Fibroblast of pulmonary artery (primary cell): Measurements from ENCODE around the gene FEM1B.
"Not testable (repeated sequence)": the region's sequence is repeated elsewhere in the genome, so short reads cannot be mapped to it uniquely, and the experiment has no call there.

Experiments
- DNase-seq: peaks from one replicate; pipeline ENCODE4 v3.0.0-alpha.2; 2010; ENCODE audit warnings: low read depth
- H3K4me3 ChIP-seq: replicated peaks from 2 replicates; pipeline ENCODE4 v1.5.1; 2011; ENCODE audit warnings: low read depth, mild to moderate bottlenecking, control low read depth, low read length, moderate library complexity
- CTCF ChIP-seq: IDR thresholded peaks from 2 replicates; pipeline ENCODE4 v1.5.1; 2011; ENCODE audit warnings: mild to moderate bottlenecking, control low read depth, low read length, inconsistent platforms; ENCODE audit errors: missing control alignments

FEM1B gene

DNA sequence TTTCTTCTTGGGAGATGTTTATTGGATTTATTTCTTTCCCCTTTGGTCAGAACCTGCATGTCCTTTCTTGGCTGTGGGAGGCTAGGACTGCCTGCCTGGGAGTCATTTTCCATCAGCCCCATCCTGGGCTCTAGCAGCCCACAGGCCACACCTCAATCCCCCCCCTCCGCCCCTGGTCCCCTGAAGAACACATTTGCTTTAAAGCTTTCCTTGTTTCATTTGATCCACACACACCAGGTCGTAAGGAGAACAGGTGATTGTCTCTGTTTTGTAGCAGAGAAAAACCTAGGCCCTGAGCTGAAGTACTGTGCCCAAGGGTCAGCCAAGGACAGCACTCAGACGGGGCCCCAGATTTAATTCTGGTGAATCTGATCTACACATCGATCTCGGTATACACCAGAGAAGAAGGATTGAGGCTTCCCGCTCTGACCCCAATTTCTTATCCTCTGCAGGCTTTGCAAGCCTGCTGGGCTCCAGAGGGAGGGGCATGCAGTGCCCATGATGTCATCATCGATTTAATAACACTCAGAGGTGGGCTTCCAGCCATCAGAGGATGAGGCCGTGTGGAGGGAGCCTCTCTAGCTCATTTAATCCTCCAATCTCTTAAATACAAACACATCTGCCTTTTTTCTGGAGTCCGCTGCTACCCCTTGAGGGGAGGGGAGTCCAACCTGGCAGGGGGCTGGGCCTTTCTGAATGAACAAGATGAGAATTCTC, 46.3 kb upstream of the FEM1B start:
- DNase-seq: no peak
- H3K4me3 ChIP-seq: no peak overlapping the region
- no peak for TF ChIP-seq CTCF

GRCh38 chr15:68232449-68232848, 45.1 kb upstream of the FEM1B start:
- no peak for DNase-seq
- no peak overlapping the region for H3K4me3 ChIP-seq
- no peak for TF ChIP-seq CTCF

DNA sequence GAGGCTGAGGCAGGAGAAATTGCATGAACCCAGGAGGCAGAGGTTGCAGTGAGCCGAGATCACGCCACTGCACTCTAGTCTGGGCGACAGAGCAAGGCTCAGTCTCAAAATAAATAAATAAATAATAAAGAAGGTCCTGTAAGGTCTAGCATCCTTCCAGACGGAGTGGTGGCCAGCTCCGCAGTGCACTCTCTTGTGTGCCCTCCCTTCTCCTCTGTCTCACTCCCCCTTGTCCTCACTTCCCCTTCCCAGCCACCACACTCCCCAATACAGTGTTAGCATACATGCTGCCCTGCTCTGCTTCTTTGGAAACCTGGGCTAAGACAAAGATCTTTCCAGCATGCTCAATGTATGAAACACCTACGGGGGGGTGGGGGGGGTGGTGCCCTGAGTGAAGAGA, 44.6 kb upstream of the FEM1B start:
- no peak for DNase-seq
- no peak overlapping the region for H3K4me3 ChIP-seq
- TF ChIP-seq CTCF: no peak

GRCh38 chr15:68234060-68234459, 43.5 kb upstream of the FEM1B start:
- no peak overlapping the region for H3K4me3 ChIP-seq
- TF ChIP-seq CTCF: no peak
- DNase-seq: no peak

DNA sequence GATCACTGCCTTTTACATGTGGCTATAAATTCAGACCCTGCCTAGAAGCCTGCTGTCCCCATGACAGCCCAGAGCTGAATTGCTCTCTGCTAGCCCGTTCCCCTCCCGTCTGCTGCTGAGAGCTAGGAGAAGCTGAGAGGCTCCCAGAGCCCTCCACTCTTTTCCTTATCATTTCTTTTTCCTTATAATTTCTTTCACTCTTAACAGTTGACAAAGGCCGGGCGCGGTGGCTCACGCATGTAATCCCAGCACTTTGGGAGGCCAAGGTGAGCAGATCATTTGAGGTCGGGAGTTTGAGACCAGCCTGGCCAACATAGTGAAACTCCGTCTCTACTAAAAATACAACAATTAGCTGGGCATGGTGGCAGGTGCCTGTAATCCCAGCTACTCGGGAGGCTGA, 43.0 kb upstream of the FEM1B start:
- not testable (repeated sequence) for DNase-seq, H3K4me3 ChIP-seq

GRCh38 chr15:68235022-68235421, 42.5 kb upstream of the FEM1B start:
- TF ChIP-seq CTCF: no peak
- no peak for DNase-seq

GRCh38 chr15:68239025-68239424, 38.5 kb upstream of the FEM1B start:
- no peak overlapping the region for H3K4me3 ChIP-seq
- no peak for TF ChIP-seq CTCF
- DNase-seq: no peak

More at GRCh38 chr15:68235022-68235421, 42.5 kb upstream of the FEM1B start:
- H3K4me3 ChIP-seq: no peak overlapping the region
